Keratinocyte (primary cell): ENCODE results near the gene ZDHHC18. TPM values are rescaled to one million over a fixed set of nuclear protein-coding genes. Genes with fewer than 3 reads are reported as not detected.

Experiments used
- DNase-seq: peaks from one replicate; pipeline ENCODE4 v3.0.0-alpha.2; 2011; ENCODE audit warnings: low read depth, missing footprints, low spot score
- FAIRE-seq: peaks from 2 replicates; lab custom pipeline; 2011; peaks lifted over from hg19 to GRCh38; lab: Jason Lieb, UNC
- H2AFZ ChIP-seq: 2 replicates; pipeline ENCODE4 v1.6.0; 2012; ENCODE audit warnings: low read length, control low read depth, inconsistent platforms; ENCODE audit not compliant: control insufficient read depth
- H3K27ac ChIP-seq: 2 replicates; pipeline ENCODE4 v1.5.1; 2011; ENCODE audit warnings: low read length; ENCODE audit not compliant: control insufficient read depth, insufficient read depth
- H3K27me3 ChIP-seq: 3 replicates; pipeline ENCODE4 v1.6.0; 2011; ENCODE audit warnings: low read length; ENCODE audit not compliant: control insufficient read depth, insufficient read depth; ENCODE audit errors: extremely low read depth
- H3K36me3 ChIP-seq, 2 experiments: 2 replicates in 1 of 2; 3 replicates in 1 of 2; pipeline ENCODE4 v1.5.1; 2011; ENCODE audit warnings: low read length in 2 of 2, mild to moderate bottlenecking in 1 of 2; ENCODE audit not compliant: control insufficient read depth in 2 of 2, insufficient read depth in 2 of 2; ENCODE audit errors: extremely low read depth in 1 of 2
- H3K4me1 ChIP-seq: 3 replicates; pipeline ENCODE4 v1.5.1; 2011; ENCODE audit warnings: low read length; ENCODE audit not compliant: control insufficient read depth, insufficient read depth; ENCODE audit errors: extremely low read depth
- H3K4me2 ChIP-seq: 3 replicates; pipeline ENCODE4 v1.6.0; 2011; ENCODE audit warnings: low read depth, low read length; ENCODE audit not compliant: control insufficient read depth, insufficient read depth; ENCODE audit errors: extremely low read depth
- H3K4me3 ChIP-seq, 3 experiments: fragments of 200-600 bp in 1 of 3; sonication (generic) in 1 of 3; 2 replicates in 2 of 3; 3 replicates in 1 of 3; pipeline ENCODE4 v1.5.1; 2011 to 2016; ENCODE audit warnings: low read length in 3 of 3, mild to moderate bottlenecking in 3 of 3, control low read depth in 2 of 3, inconsistent platforms in 1 of 3, low read depth in 1 of 3, mixed read lengths in 1 of 3, mixed run types in 1 of 3, moderate library complexity in 1 of 3; ENCODE audit not compliant: control insufficient read depth in 2 of 3, insufficient read depth in 2 of 3; ENCODE audit errors: extremely low read depth in 1 of 3
- H3K79me2 ChIP-seq: 2 replicates; pipeline ENCODE4 v1.6.0; 2012; ENCODE audit warnings: low read length; ENCODE audit not compliant: control insufficient read depth, insufficient read depth
- H3K9ac ChIP-seq: 3 replicates; pipeline ENCODE4 v1.6.0; 2011; ENCODE audit warnings: low read length; ENCODE audit not compliant: control insufficient read depth, insufficient read depth; ENCODE audit errors: extremely low read depth
- H3K9me1 ChIP-seq: 3 replicates; pipeline ENCODE4 v1.6.0; 2011; ENCODE audit warnings: low read length; ENCODE audit not compliant: control insufficient read depth, insufficient read depth; ENCODE audit errors: extremely low read depth
- H3K9me3 ChIP-seq: 2 replicates; pipeline ENCODE4 v1.5.1; 2012; ENCODE audit warnings: low read depth, low read length; ENCODE audit not compliant: control insufficient read depth
- H4K20me1 ChIP-seq: 3 replicates; pipeline ENCODE4 v1.6.0; 2011; ENCODE audit warnings: low read length; ENCODE audit not compliant: control insufficient read depth, insufficient read depth; ENCODE audit errors: extremely low read depth
- EZH2 ChIP-seq: IDR thresholded peaks from one replicate; pipeline ENCODE4 v1.6.1; 2012; ENCODE audit warnings: inconsistent platforms, mild to moderate bottlenecking, low read length, moderate library complexity
- dilution Hi-C: fragments of 300-500 bp; cut with MboI; formaldehyde crosslinking; loops from one replicate; pipeline ENCODE4 v1.7.0; 2020; ENCODE audit warnings: low sequenced_read_pairs; ENCODE audit not compliant: extremely low pct_ligation_motif_present
- polyA plus RNA-seq, 5 experiments: library from polyadenylated mRNA; depleted of rRNA in 3 of 5; stranded (reverse) in 3 of 5; stranded (forward) in 1 of 5; unstranded in 1 of 5; fragments of >200 nt; gene quantifications; 1 replicate in 1 of 5; 2 replicates in 3 of 5; 3 replicates in 1 of 5; pipeline versions ENCODE4 v1.2.1 to v1.2.3, GENCODE V29; 2011 to 2012; ENCODE audit warnings: missing spikeins in 2 of 5, low read depth in 1 of 5, low replicate concordance in 1 of 5
- TF ChIP-seq, protein P1 (sequence below), 3 experiments: IDR thresholded peaks in 1 of 3; conservative IDR thresholded peaks in 1 of 3; optimal IDR thresholded peaks in 1 of 3; 2 replicates in 2 of 3; 3 replicates in 1 of 3; pipeline versions ENCODE3 to v1.5.1; 2011; ENCODE audit warnings: low read length in 3 of 3, mild to moderate bottlenecking in 3 of 3, moderate library complexity in 2 of 3, control low read depth in 1 of 3, inconsistent platforms in 1 of 3; ENCODE audit not compliant: insufficient read depth in 2 of 3; ENCODE audit errors: extremely low read depth in 1 of 3

ZDHHC18 gene
- polyA plus RNA-seq, 1 donor (not counting 4 experiments of a cell fraction or from before 2014, with no cell fraction given): 18.1 TPM

DNA sequence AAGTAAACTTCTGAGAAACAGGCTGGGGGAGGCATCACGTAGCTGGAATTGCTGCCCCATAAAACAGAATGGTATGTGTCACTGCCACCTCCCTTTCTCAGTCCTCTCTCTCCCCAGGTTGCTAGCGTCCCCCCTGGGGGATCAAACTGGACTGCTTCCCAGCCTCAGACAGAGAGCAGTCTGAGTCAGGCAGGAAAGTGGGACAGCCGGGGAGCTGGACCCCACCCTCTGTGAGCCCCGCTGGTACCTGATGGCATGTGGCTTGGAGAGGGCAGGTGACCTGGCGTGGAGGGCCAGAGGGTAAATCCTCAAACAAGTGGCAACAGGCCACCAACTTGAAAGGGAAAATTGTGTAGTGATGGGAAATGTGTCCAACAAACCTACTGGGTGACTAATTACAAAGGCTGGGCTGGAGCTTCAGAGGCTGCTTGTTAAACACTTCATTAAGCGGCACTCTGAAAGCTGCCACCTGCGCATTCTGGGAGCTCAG is 35.4 kb downstream of the ZDHHC18 start:
- Histone ChIP-seq H3K4me1 (peaks cover 64% of the 10 kb centered on the region), H3K4me3 (peak overlapping the region in 2 of 3 experiments; percentile 62 to 70), H3K79me2 (peaks cover 17% of the 10 kb centered on the region), H3K4me2 (peak overlapping the region; percentile 99), H4K20me1 (peaks cover 4% of the 10 kb centered on the region), H3K27ac (peak overlapping the region; percentile 100), H3K27me3 (no peaks in the 10 kb centered on the region), H3K9me3 (peaks cover 2% of the 10 kb centered on the region), H3K36me3 (peaks cover 1 to 5% of the 10 kb centered on the region in 2 experiments), H3K9ac (peak overlapping the region; percentile 99), H2AFZ (no peak overlapping the region), H3K9me1 (no peaks in the 10 kb centered on the region)
- FAIRE-seq (peak; percentile 80), DNase-seq (no peak)
- TF ChIP-seq, protein P1, sequence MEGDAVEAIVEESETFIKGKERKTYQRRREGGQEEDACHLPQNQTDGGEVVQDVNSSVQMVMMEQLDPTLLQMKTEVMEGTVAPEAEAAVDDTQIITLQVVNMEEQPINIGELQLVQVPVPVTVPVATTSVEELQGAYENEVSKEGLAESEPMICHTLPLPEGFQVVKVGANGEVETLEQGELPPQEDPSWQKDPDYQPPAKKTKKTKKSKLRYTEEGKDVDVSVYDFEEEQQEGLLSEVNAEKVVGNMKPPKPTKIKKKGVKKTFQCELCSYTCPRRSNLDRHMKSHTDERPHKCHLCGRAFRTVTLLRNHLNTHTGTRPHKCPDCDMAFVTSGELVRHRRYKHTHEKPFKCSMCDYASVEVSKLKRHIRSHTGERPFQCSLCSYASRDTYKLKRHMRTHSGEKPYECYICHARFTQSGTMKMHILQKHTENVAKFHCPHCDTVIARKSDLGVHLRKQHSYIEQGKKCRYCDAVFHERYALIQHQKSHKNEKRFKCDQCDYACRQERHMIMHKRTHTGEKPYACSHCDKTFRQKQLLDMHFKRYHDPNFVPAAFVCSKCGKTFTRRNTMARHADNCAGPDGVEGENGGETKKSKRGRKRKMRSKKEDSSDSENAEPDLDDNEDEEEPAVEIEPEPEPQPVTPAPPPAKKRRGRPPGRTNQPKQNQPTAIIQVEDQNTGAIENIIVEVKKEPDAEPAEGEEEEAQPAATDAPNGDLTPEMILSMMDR (optimal IDR thresholded peaks at IDR 0.05 in 1 of 3, IDR thresholded peaks at IDR 0.05 in 1 of 3, conservative IDR thresholded peaks at IDR 0.05 in 1 of 3; ENCODE audit: extremely low read depth in 1 of 3, insufficient read depth in 2 of 3, low read length in 3 of 3): no peak
- no peak for TF ChIP-seq EZH2
- dilution Hi-C loops: no loop called here

DNA sequence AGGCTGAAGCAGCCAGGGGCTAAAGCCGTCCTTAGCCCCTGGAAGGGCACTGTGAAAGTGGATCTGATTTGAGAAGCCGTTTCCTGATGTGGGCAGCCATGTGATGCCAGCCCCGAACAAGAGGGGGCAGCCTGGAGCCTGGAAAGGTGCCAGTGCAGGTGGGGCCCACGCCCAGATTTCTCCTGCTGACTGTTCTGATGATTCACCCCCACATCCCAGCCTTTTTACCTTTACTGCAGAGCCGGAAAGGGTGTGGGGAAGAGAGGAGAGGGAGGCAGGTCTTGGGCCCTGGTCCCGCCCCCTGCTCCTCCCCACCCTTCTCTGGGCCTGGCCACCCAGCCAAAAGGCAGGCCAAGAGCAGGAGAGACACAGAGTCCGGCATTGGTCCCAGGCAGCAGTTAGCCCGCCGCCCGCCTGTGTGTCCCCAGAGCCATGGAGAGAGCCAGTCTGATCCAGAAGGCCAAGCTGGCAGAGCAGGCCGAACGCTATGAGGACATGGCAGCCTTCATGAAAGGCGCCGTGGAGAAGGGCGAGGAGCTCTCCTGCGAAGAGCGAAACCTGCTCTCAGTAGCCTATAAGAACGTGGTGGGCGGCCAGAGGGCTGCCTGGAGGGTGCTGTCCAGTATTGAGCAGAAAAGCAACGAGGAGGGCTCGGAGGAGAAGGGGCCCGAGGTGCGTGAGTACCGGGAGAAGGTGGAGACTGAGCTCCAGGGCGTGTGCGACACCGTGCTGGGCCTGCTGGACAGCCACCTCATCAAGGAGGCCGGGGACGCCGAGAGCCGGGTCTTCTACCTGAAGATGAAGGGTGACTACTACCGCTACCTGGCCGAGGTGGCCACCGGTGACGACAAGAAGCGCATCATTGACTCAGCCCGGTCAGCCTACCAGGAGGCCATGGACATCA is 36.5 kb downstream of the ZDHHC18 start, which contains the start of gene SFN:
TSS of gene SFN (plus strand) at position 369 of the 904 bp plus-strand sequence. CDS start at position 433, 64 bp downstream.
- H3K79me2 ChIP-seq: peaks cover 17% of the 10 kb centered on the region
- TF ChIP-seq, protein P1 (optimal IDR thresholded peaks at IDR 0.05 in 1 of 3, IDR thresholded peaks at IDR 0.05 in 1 of 3, conservative IDR thresholded peaks at IDR 0.05 in 1 of 3; ENCODE audit: extremely low read depth in 1 of 3, insufficient read depth in 2 of 3, low read length in 3 of 3): peak in 2 of 3 experiments; percentile 85 to 92
- TF ChIP-seq EZH2: no peak
- H3K4me3 ChIP-seq: peak within 1 kb of the TSS; percentile 56 to 98 (median 93)
- peaks cover 1 to 5% of the 10 kb centered on the region in 2 experiments for H3K36me3 ChIP-seq
- peaks cover 2% of the 10 kb centered on the region for H3K9me3 ChIP-seq
- no peak within 1 kb of the TSS for H2AFZ ChIP-seq
- no peaks in the 10 kb centered on the region for H3K9me1 ChIP-seq
- dilution Hi-C loops: no loop called here
- peaks cover 4% of the 10 kb centered on the region for H4K20me1 ChIP-seq
- H3K9ac ChIP-seq: peak within 1 kb of the TSS; percentile 99
- peak; percentile 69 for FAIRE-seq
- H3K27me3 ChIP-seq: no peaks in the 10 kb centered on the region
- peak within 1 kb of the TSS; percentile 100 for H3K27ac ChIP-seq
- peaks cover 59% of the 10 kb centered on the region for H3K4me1 ChIP-seq
- peak within 1 kb of the TSS; percentile 99 for H3K4me2 ChIP-seq
- DNase-seq: peak; percentile 99
